ENCODE data around the gene PTPMT1. TPM values are rescaled to one million over a fixed set of nuclear protein-coding genes. Genes with fewer than 3 reads are reported as not detected.
"Not testable (repeated sequence)": the region's sequence is repeated elsewhere in the genome, so short reads cannot be mapped to it uniquely, and the experiment has no call there.

Gene PTPMT1
- total RNA-seq, 1 experiment from 2014 or later, result 44.6 TPM

- DNase-seq (ENCODE audit: unreplicated experiment), result peak; percentile 37
- no peaks in the 10 kb centered on the region for H3K9me3 Mint-ChIP-seq (ENCODE audit: unreplicated experiment)
- intact Hi-C loops (cut with micrococcal nuclease), result no loop called here
- H3K4me1 Mint-ChIP-seq (ENCODE audit: insufficient read depth, unreplicated experiment), result peaks cover 6% of the 10 kb centered on the region
- TF ChIP-seq, protein P1, sequence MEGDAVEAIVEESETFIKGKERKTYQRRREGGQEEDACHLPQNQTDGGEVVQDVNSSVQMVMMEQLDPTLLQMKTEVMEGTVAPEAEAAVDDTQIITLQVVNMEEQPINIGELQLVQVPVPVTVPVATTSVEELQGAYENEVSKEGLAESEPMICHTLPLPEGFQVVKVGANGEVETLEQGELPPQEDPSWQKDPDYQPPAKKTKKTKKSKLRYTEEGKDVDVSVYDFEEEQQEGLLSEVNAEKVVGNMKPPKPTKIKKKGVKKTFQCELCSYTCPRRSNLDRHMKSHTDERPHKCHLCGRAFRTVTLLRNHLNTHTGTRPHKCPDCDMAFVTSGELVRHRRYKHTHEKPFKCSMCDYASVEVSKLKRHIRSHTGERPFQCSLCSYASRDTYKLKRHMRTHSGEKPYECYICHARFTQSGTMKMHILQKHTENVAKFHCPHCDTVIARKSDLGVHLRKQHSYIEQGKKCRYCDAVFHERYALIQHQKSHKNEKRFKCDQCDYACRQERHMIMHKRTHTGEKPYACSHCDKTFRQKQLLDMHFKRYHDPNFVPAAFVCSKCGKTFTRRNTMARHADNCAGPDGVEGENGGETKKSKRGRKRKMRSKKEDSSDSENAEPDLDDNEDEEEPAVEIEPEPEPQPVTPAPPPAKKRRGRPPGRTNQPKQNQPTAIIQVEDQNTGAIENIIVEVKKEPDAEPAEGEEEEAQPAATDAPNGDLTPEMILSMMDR (IDR thresholded peaks at IDR 0.05; ENCODE audit: unreplicated experiment), result no peak
- no peaks in the 10 kb centered on the region for H3K36me3 Mint-ChIP-seq (ENCODE audit: insufficient read depth, unreplicated experiment)
- no TSS peak for BruUV-seq (replicated peaks)
- no peak overlapping the region for H3K27ac Mint-ChIP-seq (ENCODE audit: low read depth, unreplicated experiment)
- CTCF ChIA-PET, result interaction anchor here (0.7 to 0.8 kb wide), 2 partner anchors 28 to 136 kb away, joined by 3 to 6 read pairs; no protein-coding TSS in a partner anchor
- H3K4me3 Mint-ChIP-seq (ENCODE audit: unreplicated experiment), result no peak overlapping the region
- POLR2A ChIA-PET, result no interaction called here
- H3K27me3 Mint-ChIP-seq (ENCODE audit: insufficient read depth, unreplicated experiment), result no peaks in the 10 kb centered on the region
These were observed 5.0 kb upstream of the PTPMT1 start for GRCh38 chr11:47560426-47560825.

DNA sequence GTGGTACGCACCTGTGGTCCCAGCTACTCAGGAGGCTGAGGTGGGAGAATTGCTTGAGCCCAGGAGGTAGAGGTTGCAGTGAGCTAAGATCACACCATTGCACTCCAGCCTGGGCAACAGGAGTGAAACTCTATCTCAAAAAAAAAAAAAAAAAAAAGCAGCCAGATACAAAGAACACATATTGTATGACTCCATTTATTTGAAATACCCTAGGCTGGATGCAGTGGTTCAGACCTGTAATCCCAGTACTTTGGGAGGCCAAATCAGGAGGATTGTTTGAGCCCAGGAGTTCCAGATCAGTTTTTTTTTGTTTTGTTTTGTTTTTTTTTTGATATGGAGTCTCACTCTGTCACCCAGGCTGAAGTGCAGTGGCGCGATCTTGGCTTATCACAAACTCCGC lies 3.0 kb upstream of the PTPMT1 start:
- intact Hi-C loops (cut with micrococcal nuclease); H3K4me1 Mint-ChIP-seq (ENCODE audit: insufficient read depth, unreplicated experiment); CTCF ChIA-PET; DNase-seq (ENCODE audit: unreplicated experiment); H3K27ac Mint-ChIP-seq (ENCODE audit: low read depth, unreplicated experiment); H3K27me3 Mint-ChIP-seq (ENCODE audit: insufficient read depth, unreplicated experiment); BruUV-seq (replicated peaks); H3K4me3 Mint-ChIP-seq (ENCODE audit: unreplicated experiment); H3K36me3 Mint-ChIP-seq (ENCODE audit: insufficient read depth, unreplicated experiment); H3K9me3 Mint-ChIP-seq (ENCODE audit: unreplicated experiment): not testable (repeated sequence)
- POLR2A ChIA-PET, result interaction anchor here (1.2 kb wide), 1 partner anchor 10 kb away, joined by 5 read pairs; no protein-coding TSS in a partner anchor

DNA sequence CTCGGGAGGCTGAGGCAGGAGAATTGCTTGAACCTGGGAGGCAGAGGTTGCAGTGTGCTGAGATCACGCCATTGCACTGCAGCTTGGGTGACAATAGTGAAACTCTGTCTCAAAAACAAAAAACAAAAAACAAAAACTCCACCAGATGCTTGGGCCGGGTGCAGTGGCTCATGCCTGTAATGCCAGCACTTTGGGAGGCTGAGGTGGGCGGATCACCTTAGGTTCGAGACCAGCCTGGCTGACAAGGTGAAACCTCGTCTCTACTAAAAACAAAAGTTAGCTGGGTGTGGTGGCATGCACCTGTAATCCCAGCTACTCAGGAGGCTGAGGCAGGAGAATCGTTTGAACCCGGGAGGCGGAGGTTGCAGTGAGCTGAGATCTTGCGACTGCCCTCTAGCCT lies 1.0 kb upstream of the PTPMT1 start:
- CTCF ChIA-PET, result interaction anchor here (0.7 to 3.1 kb wide), 5 partner anchors 11 to 190 kb away, joined by 3 to 22 read pairs (median 4); partner anchors contain the start of genes CELF1 and NDUFS3
- DNase-seq (ENCODE audit: unreplicated experiment); H3K36me3 Mint-ChIP-seq (ENCODE audit: insufficient read depth, unreplicated experiment); H3K9me3 Mint-ChIP-seq (ENCODE audit: unreplicated experiment); BruUV-seq (replicated peaks); H3K4me1 Mint-ChIP-seq (ENCODE audit: insufficient read depth, unreplicated experiment); H3K4me3 Mint-ChIP-seq (ENCODE audit: unreplicated experiment); H3K27me3 Mint-ChIP-seq (ENCODE audit: insufficient read depth, unreplicated experiment); H3K27ac Mint-ChIP-seq (ENCODE audit: low read depth, unreplicated experiment); intact Hi-C loops (cut with micrococcal nuclease): not testable (repeated sequence)
- POLR2A ChIA-PET, result interaction anchor here (0.6 to 4.6 kb wide), 7 partner anchors 9 to 203 kb away, joined by 3 to 61 read pairs (median 11); partner anchors contain the start of genes CELF1, KBTBD4, NDUFS3 and PSMC3

- ChIA-PET POLR2A (interaction anchor here (0.6 to 4.6 kb wide), 9 partner anchors 10 to 139 kb away, joined by 3 to 61 read pairs (median 6); partner anchors contain the start of genes CELF1, KBTBD4, NDUFS3 and PSMC3), CTCF (interaction anchor here (0.7 to 3.1 kb wide), 5 partner anchors 12 to 191 kb away, joined by 3 to 22 read pairs (median 4); partner anchors contain the start of genes CELF1 and NDUFS3)
- H3K4me1 Mint-ChIP-seq (ENCODE audit: insufficient read depth, unreplicated experiment), result peaks cover 6% of the 10 kb centered on the region
- intact Hi-C loops (cut with micrococcal nuclease), result no loop called here
- H3K9me3 Mint-ChIP-seq (ENCODE audit: unreplicated experiment), result no peaks in the 10 kb centered on the region
- H3K27me3 Mint-ChIP-seq (ENCODE audit: insufficient read depth, unreplicated experiment), result no peaks in the 10 kb centered on the region
- peak overlapping the region; percentile 73 for H3K4me3 Mint-ChIP-seq (ENCODE audit: unreplicated experiment)
- TF ChIP-seq, protein P1 (IDR thresholded peaks at IDR 0.05; ENCODE audit: unreplicated experiment), result no peak
- no peak overlapping the region for H3K27ac Mint-ChIP-seq (ENCODE audit: low read depth, unreplicated experiment)
- H3K36me3 Mint-ChIP-seq (ENCODE audit: insufficient read depth, unreplicated experiment), result no peaks in the 10 kb centered on the region
- BruUV-seq (replicated peaks), result TSS peak; percentile 39
- DNase-seq (ENCODE audit: unreplicated experiment), result no peak
These were observed 463 bp upstream of the PTPMT1 start for GRCh38 chr11:47564933-47565339.

DNA sequence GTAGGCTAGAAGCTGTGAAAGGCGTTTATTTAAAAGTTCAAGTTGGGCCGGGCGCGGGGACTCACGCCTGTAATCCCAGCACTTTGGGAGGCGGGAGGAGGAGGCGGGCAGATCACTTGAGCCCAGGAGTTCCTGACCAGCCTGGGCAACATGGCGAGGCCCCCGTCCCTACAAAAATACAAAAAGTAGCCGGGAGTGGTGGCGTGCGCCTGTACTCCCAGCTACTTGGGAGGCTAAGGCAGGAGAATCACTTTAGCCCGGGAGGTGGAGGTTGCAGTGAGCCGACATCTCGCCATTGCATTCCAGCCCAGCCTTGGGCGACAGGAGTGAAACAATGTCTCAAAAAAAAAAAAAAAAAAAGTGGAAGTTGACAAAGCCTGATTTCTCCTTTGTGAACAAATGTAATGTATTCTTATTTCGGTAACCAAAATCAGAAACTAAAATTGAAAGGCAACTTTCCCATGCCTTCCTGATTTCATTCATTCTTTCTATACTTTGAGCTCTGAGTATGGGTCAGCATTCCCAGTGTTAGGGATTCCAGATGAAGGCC lies 825 bp downstream of the PTPMT1 start:
- intact Hi-C loops (cut with micrococcal nuclease), result no loop called here
- ChIA-PET POLR2A (interaction anchor here (0.7 to 4.6 kb wide), 10 partner anchors 10 to 140 kb away, joined by 3 to 61 read pairs (median 6); partner anchors contain the start of genes CELF1, KBTBD4, NDUFS3 and PSMC3), CTCF (interaction anchor here (0.6 to 3.1 kb wide), 3 partner anchors 11 to 182 kb away, joined by 3 to 22 read pairs (median 3); partner anchors contain the start of gene CELF1)
- TF ChIP-seq, protein P1 (IDR thresholded peaks at IDR 0.05; ENCODE audit: unreplicated experiment), result no peak
- no peak overlapping the region for H3K27ac Mint-ChIP-seq (ENCODE audit: low read depth, unreplicated experiment)
- H3K4me1 Mint-ChIP-seq (ENCODE audit: insufficient read depth, unreplicated experiment), result peaks cover 1% of the 10 kb centered on the region
- H3K36me3 Mint-ChIP-seq (ENCODE audit: insufficient read depth, unreplicated experiment), result no peaks in the 10 kb centered on the region
- no TSS peak for BruUV-seq (replicated peaks)
- no peaks in the 10 kb centered on the region for H3K9me3 Mint-ChIP-seq (ENCODE audit: unreplicated experiment)
- no peak for DNase-seq (ENCODE audit: unreplicated experiment)
- H3K27me3 Mint-ChIP-seq (ENCODE audit: insufficient read depth, unreplicated experiment), result no peaks in the 10 kb centered on the region
- peak overlapping the region; percentile 73 for H3K4me3 Mint-ChIP-seq (ENCODE audit: unreplicated experiment)
